ENCODE measurements around the gene NDST3.

NDST3 gene

DNA sequence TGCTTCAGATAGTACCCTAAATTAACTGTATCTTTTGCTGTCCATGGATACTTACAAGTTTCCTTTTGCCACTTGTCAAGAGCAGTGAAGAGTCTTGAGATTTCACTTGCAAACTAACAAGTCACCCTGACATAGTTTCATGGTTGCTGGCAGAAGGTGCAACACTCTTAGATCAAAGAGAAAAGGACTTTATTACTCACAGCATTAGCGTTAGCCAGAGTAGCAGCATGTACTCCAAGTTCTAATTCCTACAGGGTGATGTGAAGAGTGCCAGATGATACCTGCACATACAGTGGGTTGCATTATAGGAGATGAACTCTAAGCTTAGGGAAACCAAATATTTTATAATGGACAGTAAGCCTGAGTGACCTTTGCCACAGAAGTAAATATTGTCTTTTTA is 47.9 kb downstream of the NDST3 start:
- TF ChIP-seq, protein P1, sequence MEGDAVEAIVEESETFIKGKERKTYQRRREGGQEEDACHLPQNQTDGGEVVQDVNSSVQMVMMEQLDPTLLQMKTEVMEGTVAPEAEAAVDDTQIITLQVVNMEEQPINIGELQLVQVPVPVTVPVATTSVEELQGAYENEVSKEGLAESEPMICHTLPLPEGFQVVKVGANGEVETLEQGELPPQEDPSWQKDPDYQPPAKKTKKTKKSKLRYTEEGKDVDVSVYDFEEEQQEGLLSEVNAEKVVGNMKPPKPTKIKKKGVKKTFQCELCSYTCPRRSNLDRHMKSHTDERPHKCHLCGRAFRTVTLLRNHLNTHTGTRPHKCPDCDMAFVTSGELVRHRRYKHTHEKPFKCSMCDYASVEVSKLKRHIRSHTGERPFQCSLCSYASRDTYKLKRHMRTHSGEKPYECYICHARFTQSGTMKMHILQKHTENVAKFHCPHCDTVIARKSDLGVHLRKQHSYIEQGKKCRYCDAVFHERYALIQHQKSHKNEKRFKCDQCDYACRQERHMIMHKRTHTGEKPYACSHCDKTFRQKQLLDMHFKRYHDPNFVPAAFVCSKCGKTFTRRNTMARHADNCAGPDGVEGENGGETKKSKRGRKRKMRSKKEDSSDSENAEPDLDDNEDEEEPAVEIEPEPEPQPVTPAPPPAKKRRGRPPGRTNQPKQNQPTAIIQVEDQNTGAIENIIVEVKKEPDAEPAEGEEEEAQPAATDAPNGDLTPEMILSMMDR (IDR thresholded peaks at IDR 0.05; ENCODE audit: insufficient read depth, low read length, poor library complexity, severe bottlenecking) = no peak
- TF ChIP-seq EZH2phosphoT487 (conservative IDR thresholded peaks at IDR 0.05; ENCODE audit: low read length) = no peak
- Histone ChIP-seq H3K9me3 (ENCODE audit: insufficient read depth, low read length) (no peaks in the 10 kb centered on the region), H3K79me2 (ENCODE audit: insufficient read depth, low read length) (no peaks in the 10 kb centered on the region), H3K36me3 (ENCODE audit: low read length) (no peaks in the 10 kb centered on the region), H4K20me1 (ENCODE audit: low read depth, low read length) (no peaks in the 10 kb centered on the region), H2AFZ (ENCODE audit: low read depth, low read length, severe bottlenecking) (no peak overlapping the region), H3F3A (ENCODE audit: insufficient read depth) (no peaks in the 10 kb centered on the region), H3K9me2 (replicated peaks; ENCODE audit: insufficient read depth, low read length) (no peaks in the 10 kb centered on the region), H3K27ac (ENCODE audit: low read depth, low read length) (no peak overlapping the region), H3K27me3 (ENCODE audit: low read length) (no peaks in the 10 kb centered on the region), H3K9ac (ENCODE audit: low read length) (no peak overlapping the region), H3K4me2 (ENCODE audit: low read depth, low read length, poor library complexity, severe bottlenecking) (no peak overlapping the region), H3K4me3 (ENCODE audit: insufficient read depth, low read length, poor library complexity, severe bottlenecking) (no peak overlapping the region)

DNA sequence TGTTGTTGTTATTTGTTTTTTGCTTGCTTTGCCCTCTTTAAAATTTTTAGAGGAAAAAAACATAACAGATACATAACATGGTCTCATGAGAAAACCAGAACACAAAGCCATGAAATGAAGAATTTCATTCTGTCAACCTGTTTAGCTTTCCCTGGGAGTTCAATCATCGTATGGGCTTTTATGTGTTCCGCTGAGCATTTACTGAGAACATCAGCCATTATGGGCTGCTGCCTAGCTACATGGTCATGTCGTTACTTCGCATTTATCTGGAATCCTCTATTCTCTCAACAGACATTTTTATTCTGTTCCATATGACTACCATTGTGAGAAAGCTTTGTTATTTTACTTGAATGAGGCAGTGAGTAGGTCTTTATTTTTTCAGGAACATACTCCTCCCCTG is 51.4 kb downstream of the NDST3 start:
- TF ChIP-seq, protein P1 (IDR thresholded peaks at IDR 0.05; ENCODE audit: insufficient read depth, low read length, poor library complexity, severe bottlenecking) = no peak
- TF ChIP-seq EZH2phosphoT487 (conservative IDR thresholded peaks at IDR 0.05; ENCODE audit: low read length) = no peak
- H3K27me3 ChIP-seq (ENCODE audit: low read length) = no peaks in the 10 kb centered on the region
- H2AFZ ChIP-seq (ENCODE audit: low read depth, low read length, severe bottlenecking) = no peak overlapping the region
- no peaks in the 10 kb centered on the region for H3K9me3 ChIP-seq (ENCODE audit: insufficient read depth, low read length)
- no peaks in the 10 kb centered on the region for H3K36me3 ChIP-seq (ENCODE audit: low read length)
- H3K9ac ChIP-seq (ENCODE audit: low read length) = no peak overlapping the region
- no peak overlapping the region for H3K4me3 ChIP-seq (ENCODE audit: insufficient read depth, low read length, poor library complexity, severe bottlenecking)
- H3K9me2 ChIP-seq (replicated peaks; ENCODE audit: insufficient read depth, low read length) = no peaks in the 10 kb centered on the region
- H3K79me2 ChIP-seq (ENCODE audit: insufficient read depth, low read length) = no peaks in the 10 kb centered on the region
- no peak overlapping the region for H3K27ac ChIP-seq (ENCODE audit: low read depth, low read length)
- no peaks in the 10 kb centered on the region for H4K20me1 ChIP-seq (ENCODE audit: low read depth, low read length)
- H3K4me2 ChIP-seq (ENCODE audit: low read depth, low read length, poor library complexity, severe bottlenecking) = no peak overlapping the region
- H3F3A ChIP-seq (ENCODE audit: insufficient read depth) = no peaks in the 10 kb centered on the region

DNA sequence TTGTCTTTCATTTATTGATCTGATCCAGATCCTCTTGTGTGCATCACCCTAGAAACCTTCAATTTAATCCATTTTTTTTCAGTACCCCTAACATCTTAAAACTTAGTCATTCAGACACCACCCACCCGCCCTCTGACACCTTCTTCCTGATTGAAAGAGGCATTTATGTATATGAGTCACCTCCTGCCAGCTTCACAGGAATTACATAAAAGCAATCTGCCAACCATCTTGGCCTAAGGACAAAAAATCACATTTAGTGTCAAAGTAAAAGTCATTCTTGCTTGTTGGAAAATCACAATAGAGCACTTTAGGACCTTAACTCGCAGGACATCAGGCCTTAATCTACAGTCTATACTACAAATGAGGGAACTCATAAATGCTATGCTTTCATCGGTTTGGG is 52.1 kb downstream of the NDST3 start:
- Histone ChIP-seq H3K79me2 (ENCODE audit: insufficient read depth, low read length) (no peaks in the 10 kb centered on the region), H3K9ac (ENCODE audit: low read length) (no peak overlapping the region), H3K4me3 (ENCODE audit: insufficient read depth, low read length, poor library complexity, severe bottlenecking) (no peak overlapping the region), H3K27me3 (ENCODE audit: low read length) (no peaks in the 10 kb centered on the region), H3K9me3 (ENCODE audit: insufficient read depth, low read length) (no peaks in the 10 kb centered on the region), H2AFZ (ENCODE audit: low read depth, low read length, severe bottlenecking) (no peak overlapping the region), H3K36me3 (ENCODE audit: low read length) (no peaks in the 10 kb centered on the region), H3K9me2 (replicated peaks; ENCODE audit: insufficient read depth, low read length) (no peaks in the 10 kb centered on the region), H3F3A (ENCODE audit: insufficient read depth) (no peaks in the 10 kb centered on the region), H3K27ac (ENCODE audit: low read depth, low read length) (no peak overlapping the region), H3K4me2 (ENCODE audit: low read depth, low read length, poor library complexity, severe bottlenecking) (no peak overlapping the region), H4K20me1 (ENCODE audit: low read depth, low read length) (no peaks in the 10 kb centered on the region)
- TF ChIP-seq, protein P1 (IDR thresholded peaks at IDR 0.05; ENCODE audit: insufficient read depth, low read length, poor library complexity, severe bottlenecking) = no peak
- TF ChIP-seq EZH2phosphoT487 (conservative IDR thresholded peaks at IDR 0.05; ENCODE audit: low read length) = no peak

All from SU-DHL-6 (cell line).